GM10266 (cell line): Measurements from ENCODE around the gene RAP1B.

Experiments used
- DNase-seq: peaks from one replicate; pipeline ENCODE4 v3.0.0; 2012; ENCODE audit errors: extremely low spot score
- CTCF ChIP-seq: IDR thresholded peaks from 2 replicates; pipeline ENCODE4 v1.5.1; 2012; ENCODE audit warnings: mild to moderate bottlenecking, low read depth; ENCODE audit not compliant: control insufficient read depth, insufficient read depth; ENCODE audit errors: missing control alignments

Gene RAP1B

GRCh38 chr12:68577949-68578348 is 32.8 kb upstream of the RAP1B start:
- no peak for TF ChIP-seq CTCF
- no peak for DNase-seq

- TF ChIP-seq CTCF: no peak
Measured at GRCh38 chr12:68578765-68579164, 31.9 kb upstream of the RAP1B start.

GRCh38 chr12:68579254-68579653 is 31.4 kb upstream of the RAP1B start:
- no peak for DNase-seq
- TF ChIP-seq CTCF: no peak

More at GRCh38 chr12:68578765-68579164, 31.9 kb upstream of the RAP1B start:
- DNase-seq: no peak

- no peak for DNase-seq
Measured at GRCh38 chr12:68580911-68581310, 29.8 kb upstream of the RAP1B start.

GRCh38 chr12:68581926-68582325 is 28.8 kb upstream of the RAP1B start:
- no peak for TF ChIP-seq CTCF
- no peak for DNase-seq

More at GRCh38 chr12:68580911-68581310, 29.8 kb upstream of the RAP1B start:
- TF ChIP-seq CTCF: no peak

GRCh38 chr12:68585966-68586365 is 24.7 kb upstream of the RAP1B start:
- DNase-seq: no peak
- TF ChIP-seq CTCF: no peak

- TF ChIP-seq CTCF: no peak
- DNase-seq: peak; percentile 49
Measured at GRCh38 chr12:68587448-68587873, 23.2 kb upstream of the RAP1B start.

- DNase-seq: no peak
- TF ChIP-seq CTCF: no peak
Measured at GRCh38 chr12:68589194-68589593, 21.5 kb upstream of the RAP1B start.
